IPS-NIHi7 (cell line): ENCODE measurements around the gene TPMT.

ENCODE experiments used
- DNase-seq: peaks from one replicate; pipeline ENCODE4 v3.0.0; 2012; ENCODE audit warnings: mixed read lengths; ENCODE audit errors: extremely low spot score

TPMT gene

DNA sequence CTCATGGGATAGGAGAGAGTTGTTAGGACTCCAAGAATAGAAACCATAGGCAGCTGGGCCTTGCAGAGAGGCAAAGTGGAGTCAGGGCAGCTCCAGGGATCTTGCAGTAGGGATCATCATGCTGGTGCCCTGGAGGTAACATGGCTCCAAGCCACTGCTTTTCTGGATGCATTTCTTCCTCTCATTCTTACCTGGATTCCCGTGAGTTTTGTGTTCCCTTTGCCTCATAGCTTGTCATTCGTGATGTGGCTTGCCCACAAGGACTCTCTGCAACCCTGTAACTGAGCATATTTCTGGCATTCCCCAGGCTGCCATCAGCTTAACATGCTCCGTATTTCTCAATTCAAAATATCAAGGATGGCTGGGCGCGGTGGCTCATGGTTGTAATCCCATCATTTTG is 37.7 kb downstream of the TPMT start:
- no peak for DNase-seq

DNA sequence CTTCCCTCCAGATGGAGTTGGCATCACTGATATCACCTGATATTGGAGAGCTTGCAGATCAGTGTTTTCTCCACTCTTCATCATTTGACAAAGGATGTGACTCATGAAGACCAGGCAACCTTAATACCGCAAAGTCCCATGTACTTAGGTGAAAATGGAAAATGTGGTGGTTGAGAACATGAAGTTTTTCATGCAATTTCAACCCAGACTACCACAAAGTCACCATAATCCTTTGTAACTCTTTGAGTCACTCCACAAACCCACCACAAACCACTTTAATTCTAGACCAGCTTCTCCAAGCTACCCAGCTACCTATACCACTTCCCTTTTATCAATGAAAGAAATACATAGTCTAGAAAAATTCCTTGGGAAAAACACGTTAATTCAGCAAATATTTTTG is 39.5 kb downstream of the TPMT start:
- DNase-seq = no peak

DNA sequence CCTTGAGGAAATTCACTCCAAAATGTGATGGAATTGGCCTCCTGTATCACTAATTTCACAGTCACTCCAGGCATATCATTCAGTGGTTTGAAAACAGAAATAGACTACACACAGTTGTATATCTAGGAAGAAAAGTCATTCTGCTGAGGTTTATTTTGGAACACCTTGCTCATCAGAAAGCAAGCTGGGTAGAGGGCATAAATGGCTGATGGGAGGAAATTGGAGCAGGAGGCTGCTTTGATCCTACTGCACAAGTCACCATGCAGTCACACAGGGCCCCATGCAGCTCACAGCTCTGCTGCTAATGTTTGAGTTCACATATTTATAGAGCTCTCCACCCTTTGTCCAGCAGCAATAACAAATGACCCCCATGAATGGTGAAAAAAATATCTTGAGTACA is 44.7 kb downstream of the TPMT start:
- DNase-seq = no peak

DNA sequence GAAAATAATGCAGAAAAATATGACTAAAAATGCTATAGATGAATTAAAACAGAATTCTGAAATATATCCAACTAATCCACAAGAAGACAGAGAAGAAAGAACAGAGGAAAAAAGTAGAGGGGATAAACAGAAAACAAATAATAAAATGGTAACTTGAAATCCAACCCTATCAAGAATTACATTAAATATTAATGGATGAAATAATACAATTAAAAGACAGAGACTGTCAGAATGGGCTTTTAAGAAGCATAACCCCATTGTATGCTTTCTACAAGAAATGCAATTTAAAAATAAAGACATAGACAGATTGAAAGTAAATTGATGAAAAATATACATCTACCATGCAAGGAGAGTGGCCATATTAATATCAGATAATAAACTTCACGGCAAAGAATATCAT is 47.8 kb downstream of the TPMT start:
- DNase-seq = no peak

DNA sequence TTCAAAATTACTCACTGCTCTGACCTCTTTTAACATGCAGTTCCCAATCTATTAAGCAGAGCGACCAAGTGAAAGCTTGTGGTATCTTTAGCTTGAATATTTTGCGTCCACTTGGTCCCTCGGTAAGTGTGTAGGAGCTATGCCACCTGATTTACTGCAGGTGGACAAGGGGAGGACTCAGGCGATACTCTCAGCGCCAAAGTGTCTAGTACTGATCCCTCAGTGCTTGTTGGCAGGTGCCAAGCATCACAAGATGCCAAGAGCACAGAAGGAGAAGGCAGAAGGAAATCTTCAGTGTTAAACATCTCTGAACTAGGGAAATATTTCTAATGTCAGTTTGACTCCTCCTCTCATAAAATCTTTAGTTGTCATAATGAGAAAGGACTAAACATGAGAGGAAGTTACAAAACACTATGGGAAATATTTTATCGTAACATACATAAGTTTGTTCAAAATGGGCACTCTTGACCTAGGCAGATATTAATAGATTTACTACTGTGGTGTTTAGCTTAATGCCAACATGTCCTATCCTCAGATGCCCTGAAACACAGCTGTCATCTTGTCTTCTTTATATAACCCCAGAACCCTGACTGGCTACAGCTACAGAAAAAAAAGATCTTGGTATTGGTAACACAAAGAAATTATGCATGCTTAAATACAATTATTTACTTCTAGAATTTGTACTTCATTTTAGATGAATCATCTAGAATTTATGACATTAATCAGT is 51.9 kb downstream of the TPMT start:
- DNase-seq = no peak

DNA sequence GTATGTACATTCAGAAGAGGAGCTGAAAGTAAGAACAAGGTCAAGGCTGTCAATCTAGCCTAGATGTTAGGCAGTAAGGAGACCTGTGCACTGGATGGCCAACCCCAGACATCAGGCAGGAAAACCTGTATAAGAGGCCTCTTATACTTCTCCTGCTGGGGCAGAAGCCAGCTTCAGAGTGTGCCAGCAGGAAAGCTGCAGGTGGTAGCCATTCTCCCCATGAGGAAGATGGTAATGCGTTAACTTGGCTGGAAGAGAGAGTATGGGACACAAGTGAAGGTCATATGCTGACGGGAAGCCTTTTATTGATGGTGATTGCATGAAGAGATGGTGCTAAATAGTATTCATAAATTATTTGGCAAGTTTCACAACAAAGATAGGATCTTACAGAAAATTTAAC is 53.0 kb downstream of the TPMT start:
- DNase-seq = no peak

DNA sequence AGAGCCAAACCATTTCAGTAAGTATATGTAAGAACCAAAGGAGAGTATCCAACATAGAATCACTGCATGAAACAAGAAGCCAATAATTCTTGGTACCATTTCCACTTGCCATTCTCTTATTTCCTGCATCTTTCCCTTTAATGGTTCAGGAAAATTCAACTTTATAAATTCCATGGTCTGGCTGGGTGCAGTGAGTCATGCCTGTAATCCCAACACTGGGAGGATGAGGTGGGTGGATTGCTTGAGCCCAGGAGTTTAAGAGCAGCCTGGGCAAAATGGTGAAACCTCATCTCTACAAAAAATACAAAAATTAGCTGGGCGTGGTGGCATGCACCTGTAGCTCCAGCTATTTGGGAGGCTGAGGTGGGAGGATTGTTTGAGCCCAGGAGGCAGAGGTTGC is 53.6 kb downstream of the TPMT start:
- no peak for DNase-seq

DNA sequence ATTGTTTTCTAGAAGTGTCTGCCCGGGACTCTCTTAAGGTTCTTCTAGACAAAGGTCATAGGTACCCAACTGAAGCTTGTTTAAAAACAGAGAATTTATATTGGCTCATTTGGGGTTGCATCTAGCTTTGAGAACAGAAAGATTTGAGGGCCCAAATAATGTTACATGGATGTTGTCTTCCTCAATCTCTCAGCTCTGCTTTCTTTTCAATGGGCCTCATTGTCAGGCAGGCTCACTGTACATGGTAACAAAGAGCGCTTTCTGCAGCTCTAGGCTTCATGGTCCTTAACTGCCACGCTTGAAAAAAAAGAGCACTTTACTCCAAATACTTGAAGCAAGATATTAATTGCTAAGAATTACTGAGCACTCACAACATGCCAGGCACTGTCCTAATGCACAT is 54.6 kb downstream of the TPMT start:
- no peak for DNase-seq

DNA sequence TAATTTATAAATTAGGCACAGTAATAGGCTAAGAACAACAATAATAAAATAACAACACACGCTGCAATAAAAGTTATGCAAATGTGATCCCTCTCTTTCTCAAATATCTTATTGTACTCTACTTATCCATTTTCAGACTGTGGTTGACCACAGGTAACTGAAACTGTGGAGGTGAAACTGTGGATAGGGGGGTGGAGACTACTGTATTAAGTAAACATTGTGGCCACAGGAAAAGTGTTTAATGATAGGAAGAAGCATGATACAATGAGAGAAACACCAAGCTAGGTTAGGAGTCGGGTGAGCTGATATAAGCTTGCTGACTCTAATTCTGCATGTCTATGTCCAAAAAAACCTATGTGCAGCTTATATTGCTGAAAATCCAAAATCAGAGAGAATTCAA is 55.4 kb downstream of the TPMT start:
- DNase-seq = no peak

DNA sequence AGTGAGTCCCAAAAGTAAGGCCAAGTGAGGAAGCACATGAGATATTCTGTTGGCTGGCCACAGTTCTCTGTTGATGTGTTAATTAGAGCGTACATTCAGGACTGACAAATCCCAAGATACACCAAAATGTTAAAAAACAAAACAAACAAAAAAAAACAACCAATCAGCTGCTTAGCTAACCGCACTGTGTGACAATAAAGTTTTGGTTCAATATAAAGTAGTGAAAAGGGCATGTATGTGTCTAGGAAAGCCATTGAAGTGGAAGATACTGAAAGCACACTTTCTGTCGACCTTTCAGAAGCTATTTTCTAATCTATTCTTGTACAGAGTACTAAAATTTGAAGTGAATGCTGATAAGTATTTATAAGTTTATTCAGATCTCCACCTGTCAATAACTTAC is 58.5 kb downstream of the TPMT start:
- no peak for DNase-seq

DNA sequence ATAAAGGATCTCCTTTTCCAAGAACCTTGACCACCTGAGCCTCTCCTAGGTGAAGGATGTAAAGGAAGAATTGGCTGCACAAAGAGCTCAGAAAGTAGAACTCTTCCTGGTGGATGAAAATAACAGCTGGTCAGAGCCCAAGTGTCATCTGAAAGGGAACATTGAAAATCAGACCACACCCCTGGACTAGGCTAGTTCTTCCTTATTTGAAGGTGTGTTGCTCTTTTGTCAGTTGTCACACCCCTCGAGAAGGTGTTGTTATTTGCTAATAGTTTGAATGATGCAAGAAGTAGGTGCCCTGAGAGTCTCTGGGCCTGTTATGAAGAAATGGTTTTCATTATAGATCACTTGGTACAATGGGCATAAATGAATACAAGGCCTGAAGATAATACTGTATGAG is 63.5 kb downstream of the TPMT start:
- DNase-seq = no peak

DNA sequence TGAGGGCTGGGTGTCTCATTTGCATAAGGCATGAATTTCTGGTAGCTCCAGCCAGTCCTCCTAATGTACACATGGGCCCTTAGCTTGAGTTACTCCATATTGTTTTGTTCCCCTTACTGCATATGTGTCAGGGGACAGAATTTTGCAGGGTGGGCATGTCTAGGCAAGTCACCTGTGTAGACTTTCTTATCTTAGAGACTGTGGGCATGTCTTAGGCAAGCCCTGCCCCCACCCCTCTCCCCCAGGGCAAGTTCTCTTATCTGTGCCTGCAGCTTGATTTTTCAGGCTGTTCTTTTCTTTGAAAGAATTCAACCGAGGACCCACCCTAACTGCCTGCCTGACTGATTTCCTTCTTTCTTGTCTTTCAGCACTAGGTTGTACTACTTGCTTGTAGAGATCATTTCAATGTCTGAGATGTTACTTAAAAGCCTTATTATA is 64.5 kb downstream of the TPMT start:
- DNase-seq = no peak

DNA sequence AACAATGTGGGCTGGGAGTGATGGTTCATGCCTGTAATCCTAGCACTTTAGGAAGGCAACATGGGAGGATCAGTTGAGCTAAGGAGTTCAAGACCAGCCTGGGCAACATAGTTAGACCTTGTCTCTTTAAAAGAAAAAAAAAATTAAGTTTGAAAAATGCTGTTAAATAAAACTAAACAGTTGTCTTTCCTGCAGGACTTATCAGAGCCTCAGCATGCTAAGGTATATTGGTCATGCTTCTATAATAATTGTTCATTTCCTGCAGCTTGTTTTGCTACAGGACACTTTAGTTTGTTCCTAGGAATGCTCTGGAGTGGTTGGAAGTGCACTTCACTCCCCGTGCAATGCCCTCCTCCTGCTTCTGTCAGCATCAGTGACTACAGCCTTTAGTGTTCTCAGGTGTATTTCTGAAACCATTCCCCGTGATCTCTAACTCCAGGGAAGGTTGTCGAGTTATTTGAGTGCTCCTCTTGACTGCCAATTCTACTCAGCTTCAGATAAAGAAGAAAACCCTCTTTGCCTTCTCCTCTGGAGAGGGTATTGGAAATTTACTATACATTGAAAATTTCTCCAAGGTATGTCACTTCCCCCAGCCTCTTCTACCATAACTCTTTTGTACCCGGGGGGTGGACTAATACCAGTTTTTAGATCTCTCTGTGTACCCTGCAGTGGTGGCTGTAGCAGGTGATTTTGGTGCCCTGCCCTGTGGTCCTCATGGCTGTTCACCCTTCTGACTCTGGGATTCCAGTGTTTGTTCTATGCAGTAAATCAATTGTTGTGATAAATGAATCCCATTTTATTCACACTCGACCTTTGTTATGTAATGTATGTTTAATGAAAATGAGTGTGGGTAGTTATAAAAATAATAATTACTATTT is 66.2 kb downstream of the TPMT start:
- no peak for DNase-seq

DNA sequence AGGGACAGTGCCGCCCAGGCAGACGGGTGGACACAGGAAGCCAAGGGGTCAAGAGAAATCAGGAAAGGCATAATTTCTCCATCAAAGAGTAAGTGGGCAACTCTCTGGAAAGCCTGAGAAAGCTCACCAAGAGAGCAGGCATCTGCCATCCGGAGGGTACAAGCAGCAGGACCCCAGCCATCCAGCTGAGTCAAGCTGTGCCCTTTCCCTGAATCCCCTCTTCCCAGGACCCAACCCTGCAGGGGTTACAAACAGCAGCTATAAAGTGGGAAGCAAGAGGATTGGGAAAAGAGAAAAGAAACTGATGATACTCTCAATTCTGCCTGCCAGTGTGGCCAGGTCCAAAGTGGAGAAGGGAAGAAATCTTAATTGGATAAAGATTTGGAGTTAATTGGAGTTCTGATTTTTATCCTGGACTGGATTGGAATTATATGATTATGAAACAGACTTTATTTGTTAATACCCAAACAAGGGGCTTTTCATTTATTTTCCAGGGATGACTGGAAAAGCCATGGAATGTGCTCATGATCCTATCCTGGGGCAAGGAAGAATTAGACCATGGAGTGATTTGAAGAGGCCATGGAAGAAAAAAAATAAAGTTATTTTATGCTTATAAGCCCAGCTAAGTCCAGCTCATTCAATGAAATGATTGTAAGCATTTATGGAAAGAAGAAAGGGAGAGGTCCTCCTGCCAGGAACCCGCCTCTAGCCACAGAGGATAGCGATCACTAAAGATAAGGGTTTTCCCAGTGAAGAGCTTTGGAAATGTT is 67.3 kb downstream of the TPMT start:
- DNase-seq = no peak

DNA sequence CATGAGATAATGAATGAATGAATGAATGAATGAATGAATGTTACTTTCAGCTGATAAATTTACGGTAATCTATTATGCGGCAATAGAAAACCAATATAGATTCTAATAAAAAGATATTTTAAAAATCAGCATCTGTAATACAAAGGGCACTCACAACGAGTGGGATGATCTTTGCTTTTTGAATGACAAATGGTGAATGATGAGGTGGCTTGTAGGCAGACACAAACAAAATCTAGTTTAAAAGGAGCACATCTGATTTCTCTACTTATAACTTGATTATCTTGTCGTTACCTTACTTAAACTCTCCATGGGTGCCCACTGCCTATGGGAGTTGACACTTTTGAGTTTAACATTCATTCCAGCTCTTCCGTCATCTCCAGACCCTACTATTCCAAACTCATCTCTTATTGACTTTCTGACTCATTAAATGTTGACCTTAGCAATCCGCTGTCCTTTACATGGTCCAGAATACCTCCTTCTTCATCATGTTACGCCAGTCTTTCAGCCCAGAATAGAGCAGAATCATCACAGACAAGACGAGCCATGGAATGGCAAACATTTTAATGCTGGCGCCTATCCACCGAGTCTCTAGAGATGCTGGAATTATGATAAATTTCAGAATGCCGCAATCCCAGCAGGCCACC is 73.7 kb downstream of the TPMT start:
- DNase-seq = no peak

DNA sequence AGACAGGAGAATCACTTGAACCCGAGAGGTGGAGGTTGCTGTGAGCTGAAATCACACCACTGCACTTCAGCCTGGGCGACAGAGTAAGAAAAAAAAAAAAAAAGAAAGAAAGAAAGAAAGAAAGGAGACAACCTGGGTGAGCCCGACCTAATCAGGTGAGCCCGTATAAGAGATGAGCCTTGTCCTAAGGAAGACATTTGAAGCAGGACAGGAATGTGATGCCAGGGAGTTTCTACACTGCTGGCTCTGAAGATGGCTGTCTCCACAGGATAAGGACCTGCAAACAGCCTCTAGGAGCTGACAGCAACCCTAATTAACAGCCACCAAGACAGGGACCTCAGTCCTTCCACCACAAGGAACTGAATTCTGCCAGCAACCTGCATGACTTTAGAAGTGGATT is 74.3 kb downstream of the TPMT start:
- no peak for DNase-seq

DNA sequence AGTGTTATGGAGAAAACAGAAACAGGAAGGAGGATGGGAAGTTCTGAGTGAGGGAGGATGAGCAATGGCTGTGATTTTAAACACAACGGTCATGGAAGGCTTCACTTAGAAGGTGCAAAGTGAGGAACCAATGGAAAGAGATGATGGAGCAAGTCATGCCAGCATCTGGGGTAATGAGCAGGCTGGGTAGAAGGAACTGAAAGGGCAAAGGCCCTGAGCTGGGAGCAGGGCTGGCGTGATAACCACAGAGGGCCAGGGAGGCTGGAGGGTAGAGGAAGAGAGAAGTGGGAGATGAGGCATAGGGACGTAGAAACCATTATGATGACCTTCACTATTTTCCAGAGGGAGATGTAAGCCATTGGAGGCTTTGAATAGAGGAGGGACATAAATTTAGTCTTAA is 76.0 kb downstream of the TPMT start:
- DNase-seq = no peak
